Omental fat pad (tissue), 4 donors: ENCODE results near the gene ADRB1. TPM values are rescaled to one million over a fixed set of nuclear protein-coding genes. Genes with fewer than 3 reads are reported as not detected.
A peak's percentile ranks its signal among the peaks of the same experiment; 100 is the strongest.

Source experiments
- ATAC-seq: fragments of 150-250 bp; one replicate; pipeline ENCODE4 v1.9.1; 2016; ENCODE audit warnings: mild to moderate bottlenecking, moderate library complexity; ENCODE audit not compliant: low FRiP score
- DNase-seq: peaks from one replicate; pipeline ENCODE4 v3.0.0-alpha.2; 2019; ENCODE audit warnings: low spot score
- total RNA-seq, 4 donors: library from RNA; depleted of rRNA; stranded (reverse); fragments of >200 nt; gene quantifications; one replicate each; pipeline ENCODE4 v1.1.0, GENCODE V29; 2016
- TF ChIP-seq, protein P1 (sequence below), 3 donors: fragments of 450-650 bp; IDR thresholded peaks; one replicate each; pipeline ENCODE4 v1.5.1; 2016 to 2017; ENCODE audit warnings: antibody characterized with exemption in 3 of 3, mild to moderate bottlenecking in 3 of 3, moderate library complexity in 2 of 3

ADRB1 gene
- total RNA-seq, 4 donors from 2014 or later: 4.3 to 16.7 (median 6.4) TPM

DNA sequence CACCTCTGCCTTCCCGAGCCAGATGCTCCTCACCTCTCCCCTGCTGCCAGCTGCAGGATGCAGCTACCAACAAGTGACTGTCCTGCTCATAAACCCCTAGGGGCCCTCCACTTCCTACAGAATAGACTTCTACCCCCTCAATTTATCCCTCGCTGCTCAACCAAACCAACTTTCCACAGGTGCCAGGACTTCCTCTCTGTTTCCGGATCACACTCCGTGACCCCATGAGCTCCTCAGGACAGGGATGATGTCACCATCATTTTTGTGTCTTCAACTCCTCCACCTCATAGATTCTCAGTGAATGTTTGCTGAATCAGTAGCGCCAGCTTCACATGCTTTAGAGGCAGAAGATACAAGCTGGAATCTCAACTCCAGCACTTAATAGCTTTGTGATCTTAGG, 25.8 kb upstream of the ADRB1 start:
- DNase-seq: no peak
- TF ChIP-seq, protein P1, sequence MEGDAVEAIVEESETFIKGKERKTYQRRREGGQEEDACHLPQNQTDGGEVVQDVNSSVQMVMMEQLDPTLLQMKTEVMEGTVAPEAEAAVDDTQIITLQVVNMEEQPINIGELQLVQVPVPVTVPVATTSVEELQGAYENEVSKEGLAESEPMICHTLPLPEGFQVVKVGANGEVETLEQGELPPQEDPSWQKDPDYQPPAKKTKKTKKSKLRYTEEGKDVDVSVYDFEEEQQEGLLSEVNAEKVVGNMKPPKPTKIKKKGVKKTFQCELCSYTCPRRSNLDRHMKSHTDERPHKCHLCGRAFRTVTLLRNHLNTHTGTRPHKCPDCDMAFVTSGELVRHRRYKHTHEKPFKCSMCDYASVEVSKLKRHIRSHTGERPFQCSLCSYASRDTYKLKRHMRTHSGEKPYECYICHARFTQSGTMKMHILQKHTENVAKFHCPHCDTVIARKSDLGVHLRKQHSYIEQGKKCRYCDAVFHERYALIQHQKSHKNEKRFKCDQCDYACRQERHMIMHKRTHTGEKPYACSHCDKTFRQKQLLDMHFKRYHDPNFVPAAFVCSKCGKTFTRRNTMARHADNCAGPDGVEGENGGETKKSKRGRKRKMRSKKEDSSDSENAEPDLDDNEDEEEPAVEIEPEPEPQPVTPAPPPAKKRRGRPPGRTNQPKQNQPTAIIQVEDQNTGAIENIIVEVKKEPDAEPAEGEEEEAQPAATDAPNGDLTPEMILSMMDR (IDR thresholded peaks at IDR 0.05): no peak
- no peak for ATAC-seq

DNA sequence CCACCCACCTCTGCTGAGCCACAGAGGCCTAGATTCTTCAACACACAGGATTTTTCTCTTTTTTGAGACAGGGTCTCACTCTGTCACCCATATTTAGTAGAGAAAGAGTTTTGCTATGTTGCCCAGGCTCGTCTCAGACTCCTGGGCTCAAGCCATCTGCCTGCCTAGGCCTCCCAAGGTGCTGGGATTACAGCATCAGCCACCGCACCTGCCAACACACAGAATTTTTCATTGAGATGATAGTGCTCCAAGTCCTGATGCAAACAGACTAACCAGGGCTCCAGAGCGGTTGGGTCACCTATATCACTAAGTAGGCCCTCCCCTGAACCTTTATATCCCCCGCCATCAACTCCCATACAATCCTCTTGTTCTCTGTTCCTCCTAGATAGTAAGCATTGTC, 24.4 kb upstream of the ADRB1 start:
- TF ChIP-seq, protein P1 (IDR thresholded peaks at IDR 0.05): no peak
- no peak for ATAC-seq
- no peak for DNase-seq

DNA sequence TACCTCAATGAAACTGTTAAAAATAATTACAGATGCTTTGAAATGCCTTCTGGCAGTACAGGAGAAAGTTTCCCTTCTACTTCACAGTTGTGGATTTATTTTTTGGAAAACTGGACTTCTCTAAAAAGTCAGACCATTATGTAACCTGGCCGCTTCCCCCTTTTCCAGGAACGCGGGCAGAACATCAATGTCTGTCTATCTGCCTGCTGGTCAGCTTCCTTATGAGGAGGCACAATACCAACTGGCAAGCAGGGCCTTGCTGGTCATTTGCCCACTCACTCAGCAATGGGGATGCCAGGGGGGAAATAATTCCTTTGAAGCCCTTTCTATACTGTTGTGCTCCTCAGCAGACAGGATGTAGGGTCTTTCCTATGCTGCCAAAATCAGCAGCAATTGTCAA, 22.5 kb upstream of the ADRB1 start:
- DNase-seq: no peak
- ATAC-seq: peak; percentile 22
- TF ChIP-seq, protein P1 (IDR thresholded peaks at IDR 0.05): no peak

DNA sequence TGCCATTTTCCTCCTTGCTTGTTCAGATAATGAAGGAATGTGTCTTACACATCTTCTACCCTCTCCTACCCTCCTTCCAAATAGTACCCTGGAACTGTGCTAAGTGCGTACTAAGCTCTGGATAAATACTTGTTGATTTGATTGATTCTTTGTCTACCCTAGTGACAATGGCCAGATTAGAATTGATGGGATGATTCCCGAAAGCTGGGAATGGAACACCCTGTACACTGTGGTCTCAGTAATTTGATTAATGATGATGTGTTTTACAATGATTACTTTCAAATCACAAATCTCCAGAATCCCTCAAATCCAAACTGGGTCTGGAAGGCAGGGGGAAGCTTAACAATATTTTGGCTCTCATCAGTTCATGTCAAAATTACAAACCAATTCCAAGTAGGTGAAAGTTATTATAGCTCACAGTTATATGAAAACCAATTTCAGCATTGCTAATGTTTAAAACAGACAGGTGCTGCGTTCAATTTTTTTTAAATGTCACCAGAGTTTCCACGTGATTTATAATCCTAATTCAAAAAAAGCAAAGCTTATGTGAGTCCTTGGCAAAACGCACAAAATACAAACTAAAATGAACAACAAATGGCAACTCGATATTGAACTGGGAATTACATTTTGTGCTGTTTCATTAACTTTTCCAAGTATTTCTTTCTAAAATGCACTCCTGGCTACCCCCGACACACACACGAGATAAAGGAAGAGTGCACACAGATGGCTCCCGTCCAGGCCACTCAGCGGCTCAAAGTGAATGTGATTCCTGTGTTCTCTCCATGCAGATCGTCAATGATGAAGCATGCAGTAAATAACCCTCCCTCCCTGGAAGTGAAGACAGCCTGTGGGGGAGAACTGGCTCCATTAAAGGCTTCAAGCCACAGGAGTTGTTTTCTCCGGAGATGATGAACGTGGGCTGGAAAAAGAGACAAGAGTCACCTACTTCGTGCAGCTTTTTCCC, 21.7 kb upstream of the ADRB1 start:
- DNase-seq (no peak), ATAC-seq (peak; percentile 60)
- TF ChIP-seq, protein P1 (IDR thresholded peaks at IDR 0.05): no peak

DNA sequence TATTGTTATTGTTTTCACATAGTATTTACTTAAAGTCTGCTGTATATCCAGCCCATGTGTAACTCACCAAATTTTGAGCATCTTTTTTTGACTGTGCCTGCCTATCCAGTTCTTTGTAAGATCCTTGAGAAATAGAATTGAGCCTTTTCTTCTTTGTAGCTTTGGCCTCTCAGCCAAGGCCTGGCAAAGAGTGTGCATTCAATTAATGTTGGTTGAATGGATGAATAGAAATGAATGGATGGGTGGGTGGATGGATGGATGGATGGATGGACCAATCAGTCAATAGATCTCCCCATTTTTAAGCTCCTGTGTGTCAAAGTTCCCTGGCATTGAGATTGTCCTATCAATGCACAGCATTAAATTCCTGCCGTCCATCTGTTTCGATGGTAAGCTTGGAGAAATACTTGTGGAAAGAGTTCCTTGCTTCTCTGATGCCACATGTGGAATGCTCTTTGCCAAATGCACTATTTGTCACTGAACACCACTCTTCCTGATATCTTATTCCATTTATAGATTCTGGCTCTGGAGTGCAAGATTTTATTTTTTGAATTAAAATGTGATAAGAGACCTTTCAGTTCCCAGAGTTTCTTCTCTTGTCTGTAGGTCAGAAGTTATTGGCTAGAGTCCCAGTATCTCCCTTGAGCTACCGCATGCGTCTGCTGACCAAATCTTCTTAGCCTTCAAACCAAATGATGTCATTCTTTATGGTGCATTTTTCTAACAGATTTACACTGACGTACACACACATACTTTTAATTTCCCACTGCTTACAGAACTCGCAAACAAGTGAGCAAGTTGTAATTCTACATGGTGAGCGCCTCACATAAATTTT, 20.7 kb upstream of the ADRB1 start:
- DNase-seq: no peak
- no peak for ATAC-seq
- TF ChIP-seq, protein P1 (IDR thresholded peaks at IDR 0.05): no peak

DNA sequence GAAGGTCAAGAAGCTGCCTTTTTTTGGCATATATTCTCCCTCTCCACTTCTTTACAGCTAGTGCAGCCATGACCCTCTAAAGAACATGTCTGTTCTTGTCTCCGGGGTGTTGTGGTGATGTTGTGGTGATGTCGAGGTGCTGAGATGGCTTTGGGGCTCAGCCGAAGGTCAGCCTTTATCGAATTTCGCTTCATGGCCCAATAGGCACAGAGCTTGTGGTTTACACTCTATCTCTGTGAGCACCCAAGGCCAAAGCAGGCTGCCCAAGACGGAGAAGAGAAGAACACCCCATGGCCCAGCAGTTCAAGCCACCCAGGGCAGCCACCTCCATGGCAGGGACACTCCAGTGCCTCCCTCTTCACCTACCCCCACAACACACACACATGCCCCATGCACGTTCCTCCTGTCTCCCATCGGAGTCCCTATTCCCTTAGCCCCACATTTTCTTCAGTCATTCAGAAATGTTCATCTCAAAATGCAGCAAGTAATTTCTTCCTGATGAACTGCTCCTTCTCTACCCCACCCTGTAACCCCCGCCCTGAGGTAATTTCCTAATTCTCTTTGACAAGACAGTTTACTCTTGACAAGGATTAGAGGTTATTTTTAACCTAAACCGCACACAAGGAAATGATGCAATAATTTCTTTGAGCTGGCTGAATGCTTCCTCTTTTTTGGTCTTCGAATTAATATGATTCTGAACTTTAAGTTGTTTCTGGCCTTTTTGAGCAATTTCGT, 18.6 kb upstream of the ADRB1 start:
- TF ChIP-seq, protein P1 (IDR thresholded peaks at IDR 0.05): no peak
- ATAC-seq: no peak
- no peak for DNase-seq
